GM15510 (cell line): ENCODE data around the gene NAPEPLD.
A peak's percentile ranks its signal among the peaks of the same experiment; 100 is the strongest.

Experiments
- POLR2A ChIP-seq: IDR thresholded peaks from 3 replicates; pipeline ENCODE4 v1.6.1; 2011; ENCODE audit warnings: borderline replicate concordance; ENCODE audit not compliant: insufficient read length; ENCODE audit errors: extremely low read depth

Gene NAPEPLD

GRCh38 chr7:103083210-103083609 is 65.7 kb downstream of the NAPEPLD start:
- TF ChIP-seq POLR2A: no peak

GRCh38 chr7:103082497-103082896 is 66.4 kb downstream of the NAPEPLD start:
- TF ChIP-seq POLR2A: no peak

DNA sequence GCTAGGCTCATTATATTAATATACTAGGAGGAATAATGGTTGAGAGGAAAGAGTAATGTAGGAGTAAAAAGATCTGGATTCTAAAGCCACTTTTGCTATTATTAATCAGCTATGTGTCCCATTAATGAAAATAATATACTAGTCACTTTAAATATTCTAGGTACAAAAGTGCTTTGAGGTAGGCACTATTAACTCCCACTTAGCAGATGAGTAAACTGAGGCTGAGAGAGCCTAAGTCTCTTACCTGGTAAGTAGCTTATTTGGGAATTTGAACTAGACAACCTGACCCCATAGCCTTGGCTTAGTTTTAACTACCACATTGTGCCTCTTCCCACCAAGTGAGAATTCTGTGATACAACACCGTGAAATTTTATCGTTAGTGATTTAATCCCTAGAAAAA is 68.0 kb downstream of the NAPEPLD start:
- no peak for TF ChIP-seq POLR2A

DNA sequence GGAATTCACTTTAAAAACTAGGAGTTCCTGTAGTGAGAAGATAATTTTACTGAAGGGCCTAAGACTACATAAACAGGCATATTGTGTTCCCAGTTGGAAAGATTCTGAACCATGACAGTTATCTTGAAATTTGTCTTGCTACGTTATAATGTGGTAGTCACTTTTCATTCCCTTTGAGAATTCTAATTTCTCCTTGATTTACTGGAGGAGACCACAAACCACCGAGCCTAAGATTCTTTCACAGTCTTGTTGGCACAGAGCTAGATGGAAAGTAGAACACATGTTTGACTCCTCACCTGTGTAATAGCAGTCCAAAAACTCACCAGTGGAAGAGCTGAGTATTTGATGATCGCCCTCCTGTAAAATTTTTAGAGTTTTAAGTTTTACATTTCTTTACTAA is 69.1 kb downstream of the NAPEPLD start:
- TF ChIP-seq POLR2A: no peak

- no peak for TF ChIP-seq POLR2A
Observed at GRCh38 chr7:103077318-103077717, 71.6 kb downstream of the NAPEPLD start.

GRCh38 chr7:103076764-103077163 is 72.1 kb downstream of the NAPEPLD start:
- TF ChIP-seq POLR2A: no peak

DNA sequence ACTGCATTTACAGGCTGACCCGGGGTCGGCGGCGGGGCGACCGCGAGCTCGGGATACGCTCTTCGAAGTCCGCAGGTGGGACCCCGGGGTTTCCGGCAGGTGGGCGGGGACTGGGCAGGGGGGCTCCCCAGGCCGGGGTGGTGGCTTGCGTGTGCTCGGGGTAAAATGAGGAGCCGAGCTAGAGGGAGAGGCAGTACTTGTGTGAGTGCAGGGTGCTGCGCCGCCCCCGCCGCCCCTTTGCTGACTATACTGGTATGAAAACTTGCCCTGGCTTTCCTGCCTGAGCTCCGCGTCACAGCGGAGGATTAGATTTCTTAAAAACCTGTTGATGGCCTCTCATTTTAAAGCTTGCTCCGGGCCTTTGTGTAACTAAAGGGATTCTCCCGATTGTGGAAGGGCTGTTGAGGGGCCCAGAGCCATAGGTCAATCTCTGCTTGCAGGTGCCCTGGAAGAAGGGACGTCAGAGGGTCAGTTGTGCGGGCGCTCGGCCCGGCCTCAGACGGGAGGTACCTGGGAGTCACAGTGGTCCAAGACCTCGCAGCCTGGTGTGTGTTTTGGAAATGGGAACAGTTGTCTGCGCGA is 73.5 kb downstream of the NAPEPLD start:
- no peak for TF ChIP-seq POLR2A

GRCh38 chr7:103074519-103075336 is 74.2 kb downstream of the NAPEPLD start, which contains the start of the genes ARMC10 and FBXL13:
TSS of gene ARMC10 (plus strand) at chr7:103075140. CDS start at chr7:103075273, 133 bp downstream.
TSS of gene FBXL13 (minus strand) at chr7:103074796.
- TF ChIP-seq POLR2A: peak; percentile 67

DNA sequence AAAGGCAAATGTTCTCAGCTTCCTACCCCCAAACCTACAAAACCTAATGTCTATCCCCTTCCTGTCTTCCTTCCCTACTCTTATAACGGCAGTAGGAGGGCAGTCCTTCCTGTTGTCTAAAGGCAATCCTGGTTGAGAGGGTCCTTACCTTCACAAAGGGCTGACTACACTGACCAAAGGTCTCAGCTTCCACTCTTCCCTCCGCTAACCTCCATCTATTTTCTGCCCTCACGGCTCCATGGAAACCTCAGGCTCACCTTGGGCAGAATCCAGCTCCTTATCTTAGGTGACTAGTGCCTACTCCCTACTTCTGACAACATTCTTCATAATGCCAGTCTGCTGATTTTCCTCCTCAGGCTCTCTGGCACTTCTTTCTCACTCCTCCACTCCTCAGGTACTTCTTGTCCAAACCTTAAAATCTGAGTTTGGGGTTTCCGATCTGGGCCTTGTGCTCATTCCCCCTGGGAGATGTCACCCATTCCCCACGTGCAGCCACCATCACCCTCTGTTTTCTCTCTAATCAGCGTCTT is 74.8 kb downstream of the NAPEPLD start:
- TF ChIP-seq POLR2A: no peak

DNA sequence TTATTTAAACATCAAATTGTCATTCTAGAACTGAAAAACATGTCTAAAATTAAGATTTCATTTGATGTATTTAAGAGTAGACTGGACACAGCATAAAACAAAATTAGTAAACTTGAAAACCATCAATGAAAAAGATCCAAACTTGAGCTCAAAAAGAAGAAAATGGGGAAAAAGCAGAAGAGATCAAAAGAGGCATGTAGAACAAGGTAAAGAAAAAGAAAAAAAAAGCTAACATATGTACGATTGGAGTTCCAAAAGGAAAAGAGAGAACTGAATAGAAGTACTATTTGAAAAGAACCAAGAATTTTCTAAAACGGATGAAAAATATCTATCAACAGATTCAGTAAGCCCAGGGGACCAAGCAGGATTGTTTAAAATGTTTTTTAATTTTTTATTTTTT is 77.9 kb downstream of the NAPEPLD start:
- TF ChIP-seq POLR2A: no peak

DNA sequence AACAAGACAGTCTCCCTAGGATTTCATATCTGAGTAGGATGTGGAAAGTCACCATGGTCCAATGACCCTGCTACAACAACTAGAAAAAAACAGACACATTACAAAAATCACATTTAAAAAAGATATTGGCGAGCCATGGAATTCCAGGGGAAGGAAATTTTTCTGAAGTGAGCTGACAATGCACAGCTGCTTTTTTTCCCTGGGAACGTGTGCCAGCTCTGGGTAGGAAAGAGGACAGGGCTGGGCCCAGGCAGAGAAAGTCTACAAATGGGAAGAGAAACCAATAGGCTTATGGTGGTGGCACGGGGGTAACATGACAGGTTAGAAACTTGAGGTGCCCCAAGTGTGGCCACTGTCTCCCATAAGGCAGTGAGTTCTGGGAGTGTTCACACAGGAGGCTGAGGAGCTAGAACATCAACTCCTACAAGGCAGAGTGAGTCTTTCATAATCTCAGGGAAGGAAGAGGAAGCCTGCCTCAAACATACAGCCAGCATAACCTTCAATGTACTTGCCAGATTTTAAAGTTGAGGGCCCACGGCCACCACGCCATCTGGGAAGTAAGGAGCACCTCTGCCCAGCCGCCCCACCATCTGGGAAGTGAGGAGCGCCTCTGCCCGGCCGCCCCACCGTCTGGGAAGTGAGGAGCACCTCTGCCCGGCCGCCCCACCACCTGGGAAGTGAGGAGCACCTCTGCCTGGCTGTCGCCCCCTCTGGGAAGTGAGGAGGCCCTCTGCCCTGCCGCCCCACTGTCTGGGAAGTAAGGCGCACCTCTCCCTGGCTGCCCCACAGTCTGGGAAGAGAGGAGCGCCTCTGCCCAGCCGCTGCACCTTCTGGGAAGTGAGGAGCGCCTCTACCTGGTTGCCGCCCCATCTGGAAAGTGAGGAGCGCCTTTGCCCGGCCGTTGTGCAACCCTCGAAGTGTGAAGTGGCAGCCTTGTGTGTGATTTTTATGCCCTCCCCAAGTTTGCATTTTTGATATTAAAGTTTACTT is 80.2 kb downstream of the NAPEPLD start:
- TF ChIP-seq POLR2A: no peak

DNA sequence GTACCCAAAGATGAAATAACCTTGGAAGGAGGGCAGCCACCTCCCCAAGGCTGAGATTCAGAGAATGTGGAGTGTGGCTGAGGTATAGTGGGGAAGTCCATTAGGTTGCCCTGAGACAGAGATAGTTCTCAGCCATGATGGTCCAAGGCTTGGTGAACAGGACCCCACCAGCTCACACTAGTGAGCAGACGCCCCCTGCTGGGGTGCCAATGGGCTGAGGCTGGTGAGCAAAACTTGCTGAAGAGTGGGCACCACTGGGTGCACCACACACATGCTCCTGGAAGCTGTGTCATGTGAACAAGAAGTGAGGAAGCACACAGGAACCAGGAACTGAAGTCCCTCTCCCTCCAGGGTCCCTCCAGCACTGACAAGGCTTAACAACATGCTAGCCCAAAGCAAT is 83.2 kb downstream of the NAPEPLD start:
- no peak for TF ChIP-seq POLR2A

DNA sequence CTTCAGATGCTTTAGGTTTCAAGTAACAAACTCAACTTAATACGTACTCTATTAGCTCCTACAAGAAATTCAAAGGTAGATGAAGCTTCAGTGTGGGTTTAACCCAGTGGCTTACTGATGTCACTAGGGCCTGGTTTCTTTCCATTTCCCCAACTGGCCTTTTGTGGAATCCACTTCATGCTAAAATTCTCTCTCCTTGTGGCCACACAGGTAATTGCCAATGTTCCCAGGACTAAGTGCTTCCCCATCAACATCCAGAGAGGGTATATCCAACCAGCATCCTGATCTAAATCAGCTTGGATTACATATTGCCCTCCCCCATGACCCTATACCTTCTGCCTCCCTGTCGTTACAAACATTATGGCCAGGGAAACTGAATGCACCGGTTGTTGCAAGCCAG is 85.0 kb downstream of the NAPEPLD start:
- TF ChIP-seq POLR2A: no peak

DNA sequence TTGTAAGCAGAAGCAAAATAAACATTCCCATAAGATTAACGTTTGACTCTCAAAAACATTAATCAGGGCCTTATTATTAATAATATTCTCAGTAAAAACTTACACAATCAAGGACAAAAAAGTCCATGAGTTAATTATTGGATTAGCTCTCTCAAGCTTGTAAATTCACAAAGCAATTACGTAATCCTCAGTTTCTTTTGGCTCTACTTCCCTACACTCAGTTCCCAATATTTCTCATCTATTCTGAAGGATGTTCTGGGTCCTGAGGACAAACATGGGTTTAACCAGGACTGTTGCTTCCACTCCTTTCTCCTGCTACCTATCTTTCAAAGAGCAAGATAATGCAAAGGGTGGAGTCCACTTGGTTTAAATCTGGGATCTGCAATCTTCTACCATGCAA is 89.4 kb downstream of the NAPEPLD start:
- no peak for TF ChIP-seq POLR2A

- no peak for TF ChIP-seq POLR2A
Observed at GRCh38 chr7:103058122-103058521, 90.8 kb downstream of the NAPEPLD start.
